Sigmoid colon (tissue), 7 donors: Measurements from ENCODE around the gene MGA. TPM values are rescaled to one million over a fixed set of nuclear protein-coding genes. Genes with fewer than 3 reads are reported as not detected.

Source experiments
- DNase-seq: peaks from one replicate; pipeline ENCODE4 v3.0.0-alpha.2; 2019
- H3K27ac ChIP-seq, 4 donors: fragments of 200-600 bp; sonication (generic); one replicate each; pipeline ENCODE4 v1.5.1; 2016 to 2019; ENCODE audit warnings: mild to moderate bottlenecking in 1 of 4
- H3K27me3 ChIP-seq, 3 donors: fragments of 200-600 bp; sonication (generic); one replicate each; pipeline ENCODE4 v1.5.1; 2019; ENCODE audit warnings: mild to moderate bottlenecking in 1 of 3
- H3K36me3 ChIP-seq, 4 donors: fragments of 200-600 bp; sonication (generic); one replicate each; pipeline ENCODE4 v1.5.1; 2016 to 2019
- H3K4me1 ChIP-seq, 4 donors: fragments of 200-600 bp; sonication (generic); one replicate each; pipeline ENCODE4 v1.5.1; 2017 to 2019
- H3K4me3 ChIP-seq, 4 donors: fragments of 200-600 bp; sonication (generic); one replicate each; pipeline ENCODE4 v1.5.1; 2017 to 2019; ENCODE audit warnings: mild to moderate bottlenecking in 2 of 4, moderate library complexity in 1 of 4
- H3K9me3 ChIP-seq, 4 donors: fragments of 200-600 bp in 3 of 4; sonication (generic) in 3 of 4; one replicate each; pipeline versions ENCODE4 v1.5.1 to v1.6.1; 2013 to 2019
- EP300 ChIP-seq, 4 donors: sonication (generic); formaldehyde crosslinking; IDR thresholded peaks; one replicate each; pipeline ENCODE4 v1.6.1; 2017; ENCODE audit warnings: antibody characterized with exemption in 4 of 4
- POLR2A ChIP-seq, 2 donors: fragments of 450-650 bp; IDR thresholded peaks; one replicate each; pipeline ENCODE4 v1.6.1; 2016; ENCODE audit warnings: antibody characterized with exemption in 2 of 2, mild to moderate bottlenecking in 2 of 2, moderate library complexity in 2 of 2
- POLR2AphosphoS5 ChIP-seq, 4 donors: sonication (generic); formaldehyde crosslinking; IDR thresholded peaks; one replicate each; pipeline ENCODE4 v1.6.1; 2017; ENCODE audit warnings: antibody characterized with exemption in 4 of 4
- WGBS, 2 donors: extraction: QIAGEN DNeasy Blood & Tissue Kit; methylation state at CpG; one replicate each; pipeline ENCODE4 v1.1.7; 2013; 5-methylcytosine and 5-hydroxymethylcytosine counted together
- intact Hi-C: fragments of 100-400 bp; cut with DNase I; formaldehyde crosslinking; loops from one replicate; pipeline ENCODE4 v1.15.1; 2023
- polyA plus RNA-seq, 3 donors: library from polyadenylated mRNA; stranded (reverse); fragments of 200-250 nt; gene quantifications; one replicate each; pipeline ENCODE4 v1.2.3, GENCODE V29; 2013
- total RNA-seq, 4 donors: library from RNA; depleted of rRNA; stranded (reverse); fragments of >200 nt; gene quantifications; one replicate each; pipeline ENCODE4 v1.1.0, GENCODE V29; 2016
- TF ChIP-seq, protein P1 (sequence below), 4 experiments: fragments of 450-650 bp in 3 of 4; fragments of 200-600 bp in 1 of 4; IDR thresholded peaks; one replicate each; pipeline ENCODE4 v1.5.1; 2016 to 2019; ENCODE audit warnings: antibody characterized with exemption in 4 of 4, mild to moderate bottlenecking in 3 of 4, moderate library complexity in 2 of 4
- donor health status: healthy with polysubstance abuse.
- donor health status: Bipolar disorder and iron deficiency.
- donor health status: healthy.

The MGA gene
- total and polyA plus RNA-seq, 7 donors: 1.4 to 64.8 (median 36.0) TPM

DNA sequence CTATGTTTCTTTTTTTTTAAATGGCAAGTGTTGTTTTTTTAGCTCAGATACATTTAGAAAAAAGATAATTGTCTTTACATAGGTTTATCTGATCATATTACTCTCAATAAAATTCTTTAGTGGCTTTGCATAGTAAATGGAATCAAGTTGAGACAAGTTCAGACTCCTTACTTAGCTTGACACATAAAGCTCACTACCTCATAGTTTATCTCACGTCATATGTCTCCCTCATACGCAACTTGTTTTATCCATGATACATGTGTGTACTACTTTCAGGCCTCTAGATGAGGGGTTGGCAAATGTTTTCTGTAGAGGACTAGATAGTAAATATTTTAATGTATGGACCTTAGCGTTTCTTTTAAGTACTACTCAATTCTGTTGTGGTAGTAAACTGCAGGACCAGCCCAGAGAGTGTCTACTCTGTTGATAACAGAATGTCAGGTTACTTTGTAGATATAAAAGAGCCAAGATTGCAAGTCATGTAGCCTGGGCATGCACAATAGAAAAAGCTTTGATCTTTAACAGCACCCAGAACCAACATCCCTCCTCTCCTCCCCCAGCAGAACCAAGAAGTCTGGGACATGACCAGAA lies 28.2 kb upstream of the MGA start:
- no peak for TF ChIP-seq EP300 (IDR thresholded peaks at IDR 0.05)
- TF ChIP-seq POLR2AphosphoS5 (IDR thresholded peaks at IDR 0.05): no peak
- TF ChIP-seq POLR2A (IDR thresholded peaks at IDR 0.05): no peak
- TF ChIP-seq, protein P1, sequence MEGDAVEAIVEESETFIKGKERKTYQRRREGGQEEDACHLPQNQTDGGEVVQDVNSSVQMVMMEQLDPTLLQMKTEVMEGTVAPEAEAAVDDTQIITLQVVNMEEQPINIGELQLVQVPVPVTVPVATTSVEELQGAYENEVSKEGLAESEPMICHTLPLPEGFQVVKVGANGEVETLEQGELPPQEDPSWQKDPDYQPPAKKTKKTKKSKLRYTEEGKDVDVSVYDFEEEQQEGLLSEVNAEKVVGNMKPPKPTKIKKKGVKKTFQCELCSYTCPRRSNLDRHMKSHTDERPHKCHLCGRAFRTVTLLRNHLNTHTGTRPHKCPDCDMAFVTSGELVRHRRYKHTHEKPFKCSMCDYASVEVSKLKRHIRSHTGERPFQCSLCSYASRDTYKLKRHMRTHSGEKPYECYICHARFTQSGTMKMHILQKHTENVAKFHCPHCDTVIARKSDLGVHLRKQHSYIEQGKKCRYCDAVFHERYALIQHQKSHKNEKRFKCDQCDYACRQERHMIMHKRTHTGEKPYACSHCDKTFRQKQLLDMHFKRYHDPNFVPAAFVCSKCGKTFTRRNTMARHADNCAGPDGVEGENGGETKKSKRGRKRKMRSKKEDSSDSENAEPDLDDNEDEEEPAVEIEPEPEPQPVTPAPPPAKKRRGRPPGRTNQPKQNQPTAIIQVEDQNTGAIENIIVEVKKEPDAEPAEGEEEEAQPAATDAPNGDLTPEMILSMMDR (IDR thresholded peaks at IDR 0.05): no peak
- no peak for DNase-seq
- WGBS, 2 donors: 79 to 95% methylated on average over 3 of the region's 3 CpGs

DNA sequence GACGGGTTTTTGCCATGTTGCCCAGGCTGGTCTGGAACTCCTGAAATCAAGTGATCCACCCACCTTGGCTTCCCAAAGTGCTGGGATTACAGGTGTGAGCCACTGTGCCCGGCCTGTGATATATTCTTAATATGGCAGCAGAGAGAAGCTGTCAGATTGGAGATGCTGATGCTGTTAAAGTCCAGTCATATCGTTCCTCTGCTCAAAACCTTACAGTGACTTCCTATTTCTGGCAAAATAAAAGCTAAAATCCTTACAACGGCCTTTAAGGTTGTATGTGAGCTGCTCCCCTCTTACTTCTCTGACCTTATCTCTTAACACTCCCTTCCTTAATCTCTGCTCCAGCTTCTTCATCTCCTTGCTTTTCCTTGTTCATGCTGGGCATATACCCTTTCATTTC lies 26.6 kb upstream of the MGA start:
- intact Hi-C loops: no loop called here
- H3K4me1 ChIP-seq: no peaks in the 10 kb centered on the region
- H3K9me3 ChIP-seq: no peaks in the 10 kb centered on the region
- no peak overlapping the region for H3K27ac ChIP-seq
- TF ChIP-seq, protein P1 (IDR thresholded peaks at IDR 0.05): no peak
- TF ChIP-seq POLR2A (IDR thresholded peaks at IDR 0.05): no peak
- no peak for TF ChIP-seq EP300 (IDR thresholded peaks at IDR 0.05)
- TF ChIP-seq POLR2AphosphoS5 (IDR thresholded peaks at IDR 0.05): no peak
- 82 to 87% methylated on average over 4 of the region's 4 CpGs for WGBS, 2 donors
- DNase-seq: no peak
- no peaks in the 10 kb centered on the region for H3K27me3 ChIP-seq
- no peaks in the 10 kb centered on the region for H3K36me3 ChIP-seq
- H3K4me3 ChIP-seq: no peak overlapping the region

More for the DNA sequence above, 28.2 kb upstream of the MGA start:
- Histone ChIP-seq H3K9me3 (no peaks in the 10 kb centered on the region), H3K27me3 (no peaks in the 10 kb centered on the region), H3K36me3 (no peaks in the 10 kb centered on the region), H3K27ac (no peak overlapping the region), H3K4me3 (no peak overlapping the region), H3K4me1 (no peaks in the 10 kb centered on the region)
- intact Hi-C loops: no loop called here

DNA sequence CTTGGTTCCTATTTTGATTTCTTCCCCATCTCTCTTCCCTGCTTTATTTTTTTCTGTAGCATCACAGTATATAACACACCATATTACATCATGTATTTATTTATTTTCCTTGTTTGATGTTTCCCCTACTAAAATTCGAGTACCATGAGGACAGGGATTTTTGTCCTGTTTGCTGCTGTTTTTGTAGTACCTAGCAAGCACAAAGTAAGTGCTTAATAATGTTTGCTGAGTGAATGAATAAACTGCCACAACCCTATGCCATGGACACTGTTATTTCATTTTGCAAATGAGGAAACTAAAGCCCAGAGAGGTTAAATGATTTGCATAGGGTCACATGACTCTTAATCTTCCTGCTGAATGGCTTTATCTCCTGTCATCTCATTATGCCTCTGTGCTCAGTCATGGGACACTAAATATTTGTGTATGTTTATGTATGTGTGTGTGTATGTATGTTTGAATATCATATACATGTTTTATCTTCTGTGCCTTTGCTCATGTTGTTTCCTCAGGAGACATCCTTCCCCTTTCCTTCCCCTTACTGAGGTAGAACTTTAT lies 26.1 kb upstream of the MGA start:
- H3K27me3 ChIP-seq: no peaks in the 10 kb centered on the region
- no peaks in the 10 kb centered on the region for H3K4me1 ChIP-seq
- H3K27ac ChIP-seq: no peak overlapping the region
- H3K36me3 ChIP-seq: no peaks in the 10 kb centered on the region
- no peak for DNase-seq
- intact Hi-C loops: no loop called here
- TF ChIP-seq EP300 (IDR thresholded peaks at IDR 0.05) (no peak), POLR2AphosphoS5 (IDR thresholded peaks at IDR 0.05) (no peak), POLR2A (IDR thresholded peaks at IDR 0.05) (no peak)
- TF ChIP-seq, protein P1 (IDR thresholded peaks at IDR 0.05): no peak
- 19 to 44% methylated on average over 1 of the region's 1 CpG for WGBS, 2 donors
- no peaks in the 10 kb centered on the region for H3K9me3 ChIP-seq
- no peak overlapping the region for H3K4me3 ChIP-seq

DNA sequence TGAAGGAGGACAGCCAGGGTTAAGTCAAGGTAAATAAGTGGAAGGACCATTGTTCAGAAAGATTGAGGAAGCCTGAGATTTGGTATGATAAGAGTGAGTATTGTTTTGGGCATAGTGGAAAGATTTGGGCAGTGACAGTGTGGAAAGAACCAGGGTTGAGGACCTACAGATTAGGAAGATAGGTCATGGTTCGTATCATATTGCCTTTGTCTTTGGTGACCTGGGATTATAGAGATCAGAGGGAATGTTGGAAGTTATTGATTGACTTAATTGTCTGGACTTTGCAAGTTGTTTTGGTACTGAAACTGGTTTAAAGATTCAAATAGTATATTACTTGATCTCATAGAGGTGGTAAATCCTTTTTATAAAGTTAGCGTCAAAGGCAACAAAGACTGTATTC lies 23.1 kb upstream of the MGA start:
- Histone ChIP-seq H3K4me3 (no peak overlapping the region), H3K9me3 (no peaks in the 10 kb centered on the region), H3K27ac (no peak overlapping the region), H3K36me3 (no peaks in the 10 kb centered on the region), H3K4me1 (no peaks in the 10 kb centered on the region), H3K27me3 (no peaks in the 10 kb centered on the region)
- intact Hi-C loops: no loop called here
- 93 to 94% methylated on average over 2 of the region's 2 CpGs for WGBS, 2 donors
- no peak for DNase-seq
- TF ChIP-seq POLR2AphosphoS5 (IDR thresholded peaks at IDR 0.05) (no peak), EP300 (IDR thresholded peaks at IDR 0.05) (no peak), POLR2A (IDR thresholded peaks at IDR 0.05) (no peak)
- TF ChIP-seq, protein P1 (IDR thresholded peaks at IDR 0.05): no peak

DNA sequence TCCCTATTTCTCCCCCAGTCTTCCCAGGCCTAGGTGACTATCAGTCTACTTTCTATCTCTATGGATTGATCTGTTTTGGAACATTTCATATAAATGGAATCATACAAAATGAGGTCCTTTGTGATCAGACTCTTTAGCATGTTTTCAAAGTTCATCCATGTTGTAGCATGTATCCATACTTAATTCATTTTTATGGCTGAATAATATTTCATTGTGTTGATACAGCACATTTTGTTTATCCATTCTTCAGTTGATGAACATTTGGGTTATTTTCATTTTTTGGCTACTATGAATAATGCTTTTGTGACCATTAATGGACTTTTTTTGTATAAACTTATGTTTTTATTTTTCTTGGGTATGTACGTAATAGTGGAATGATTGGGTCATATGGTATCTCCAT lies 19.2 kb upstream of the MGA start:
- no peaks in the 10 kb centered on the region for H3K27me3 ChIP-seq
- no peaks in the 10 kb centered on the region for H3K36me3 ChIP-seq
- WGBS, 2 donors: 94 to 97% methylated on average over 1 of the region's 1 CpG
- H3K4me1 ChIP-seq: no peaks in the 10 kb centered on the region
- intact Hi-C loops: no loop called here
- H3K9me3 ChIP-seq: no peaks in the 10 kb centered on the region
- H3K4me3 ChIP-seq: no peak overlapping the region
- TF ChIP-seq EP300 (IDR thresholded peaks at IDR 0.05): no peak
- no peak for TF ChIP-seq POLR2A (IDR thresholded peaks at IDR 0.05)
- TF ChIP-seq, protein P1 (IDR thresholded peaks at IDR 0.05): no peak
- TF ChIP-seq POLR2AphosphoS5 (IDR thresholded peaks at IDR 0.05): no peak
- DNase-seq: no peak
- H3K27ac ChIP-seq: no peak overlapping the region
